HL-60 (cell line): ENCODE data around the gene PROZ.

ENCODE experiments used
- CTCF ChIP-seq: IDR thresholded peaks from one replicate; pipeline ENCODE4 v1.5.1; 2011; ENCODE audit warnings: low read length, control low read depth, inconsistent platforms; ENCODE audit not compliant: insufficient read depth
- POLR2AphosphoS5 ChIP-seq: IDR thresholded peaks from 2 replicates; pipeline ENCODE4 v1.6.1; 2012; ENCODE audit warnings: low read depth
- REST ChIP-seq: IDR thresholded peaks from 2 replicates; pipeline ENCODE4 v1.6.1; 2012; ENCODE audit warnings: low read depth; ENCODE audit not compliant: insufficient replicate concordance

GRCh38 chr13:113151745-113152690 lies 6.4 kb upstream of the PROZ start:
- TF ChIP-seq CTCF (no peak), POLR2AphosphoS5 (no peak), REST (no peak)
